HUES64 (cell line): ENCODE results near the gene PDCD1.

Experiments
- H3K27ac ChIP-seq: 2 replicates; pipeline ENCODE4 v1.7.0; 2013; ENCODE audit warnings: low read depth, low read length, inconsistent platforms
- H3K27me3 ChIP-seq: 2 replicates; pipeline ENCODE4 v1.6.1; 2013; ENCODE audit warnings: mild to moderate bottlenecking, low read length; ENCODE audit not compliant: insufficient read depth
- H3K36me3 ChIP-seq: 2 replicates; pipeline ENCODE4 v1.6.1; 2013; ENCODE audit warnings: mild to moderate bottlenecking, low read length; ENCODE audit not compliant: insufficient read depth
- H3K4me1 ChIP-seq: 2 replicates; pipeline ENCODE4 v1.6.1; 2013; ENCODE audit warnings: mild to moderate bottlenecking, low read length, moderate library complexity; ENCODE audit not compliant: insufficient read depth
- H3K4me3 ChIP-seq: 2 replicates; pipeline ENCODE4 v1.5.1; 2013; ENCODE audit warnings: mild to moderate bottlenecking, low read length, moderate library complexity
- H3K9ac ChIP-seq: 2 replicates; pipeline ENCODE4 v1.6.1; 2013; ENCODE audit warnings: mild to moderate bottlenecking, low read depth, low read length
- H3K9me3 ChIP-seq: 2 replicates; pipeline ENCODE4 v1.6.1; 2013; ENCODE audit warnings: low read depth, low read length; ENCODE audit not compliant: insufficient read depth
- WGBS: fragments of 150-250, 120-280 bp; methylation state at CpG from one replicate; pipeline ENCODE4 v1.1.7; 2013; ENCODE audit warnings: missing lambda C conversion rate; 5-methylcytosine and 5-hydroxymethylcytosine counted together

PDCD1 gene

GRCh38 chr2:241874277-241874925 is 15.7 kb upstream of the PDCD1 start:
- no peak overlapping the region for H3K4me3 ChIP-seq
- 0 out of 2 replicates have a peak, but pooled peaks cover 9% of the 10 kb centered on the region for H3K9me3 ChIP-seq
- no peak overlapping the region for H3K27ac ChIP-seq
- H3K9ac ChIP-seq: no peak overlapping the region
- no peaks in the 10 kb centered on the region for H3K4me1 ChIP-seq
- H3K36me3 ChIP-seq: no peaks in the 10 kb centered on the region
- H3K27me3 ChIP-seq: no peaks in the 10 kb centered on the region
- WGBS: 93% methylated on average over 17 of the region's 17 CpGs

- H3K27me3 ChIP-seq: no peaks in the 10 kb centered on the region
- H3K27ac ChIP-seq: no peak overlapping the region
- H3K9me3 ChIP-seq: 0 out of 2 replicates have a peak, but pooled peaks cover 9% of the 10 kb centered on the region
- WGBS: 93% methylated on average over 7 of the region's 7 CpGs
- H3K4me3 ChIP-seq: no peak overlapping the region
- no peaks in the 10 kb centered on the region for H3K4me1 ChIP-seq
- no peaks in the 10 kb centered on the region for H3K36me3 ChIP-seq
- H3K9ac ChIP-seq: no peak overlapping the region
Observed at GRCh38 chr2:241873803-241874110, 15.1 kb upstream of the PDCD1 start.

- Histone ChIP-seq H3K4me1 (no peaks in the 10 kb centered on the region), H3K4me3 (no peak overlapping the region), H3K9me3 (0 out of 2 replicates have a peak, but pooled peaks cover 9% of the 10 kb centered on the region), H3K27me3 (no peaks in the 10 kb centered on the region), H3K27ac (no peak overlapping the region), H3K36me3 (no peaks in the 10 kb centered on the region), H3K9ac (no peak overlapping the region)
- WGBS: 91% methylated on average over 49 of the region's 54 CpGs
Observed at GRCh38 chr2:241873081-241873802, 14.5 kb upstream of the PDCD1 start.

GRCh38 chr2:241872313-241872642 is 13.6 kb upstream of the PDCD1 start:
- H3K9ac ChIP-seq: no peak overlapping the region
- 94% methylated on average over 15 of the region's 15 CpGs for WGBS
- H3K27me3 ChIP-seq: no peaks in the 10 kb centered on the region

GRCh38 chr2:241871538-241872312 is 13.0 kb upstream of the PDCD1 start:
- 92% methylated on average over 38 of the region's 38 CpGs for WGBS
- Histone ChIP-seq H3K9me3 (0 out of 2 replicates have a peak, but pooled peaks cover 9% of the 10 kb centered on the region), H3K9ac (no peak overlapping the region), H3K4me1 (no peaks in the 10 kb centered on the region), H3K27ac (no peak overlapping the region), H3K27me3 (no peaks in the 10 kb centered on the region), H3K36me3 (no peaks in the 10 kb centered on the region), H3K4me3 (no peak overlapping the region)

More at GRCh38 chr2:241872313-241872642, 13.6 kb upstream of the PDCD1 start:
- no peak overlapping the region for H3K27ac ChIP-seq
- no peaks in the 10 kb centered on the region for H3K36me3 ChIP-seq
- no peak overlapping the region for H3K4me3 ChIP-seq
- H3K9me3 ChIP-seq: 0 out of 2 replicates have a peak, but pooled peaks cover 9% of the 10 kb centered on the region
- no peaks in the 10 kb centered on the region for H3K4me1 ChIP-seq

GRCh38 chr2:241870611-241871537 is 12.2 kb upstream of the PDCD1 start:
- H3K27me3 ChIP-seq: no peaks in the 10 kb centered on the region; the same call in 1 of the 2 replicates
- no peak overlapping the region for H3K27ac ChIP-seq
- H3K4me1 ChIP-seq: no peaks in the 10 kb centered on the region
- WGBS: 83% methylated on average over 28 of the region's 28 CpGs
- no peaks in the 10 kb centered on the region for H3K36me3 ChIP-seq
- no peak overlapping the region for H3K9ac ChIP-seq
- H3K4me3 ChIP-seq: no peak overlapping the region
- H3K9me3 ChIP-seq: 0 out of 2 replicates have a peak, but pooled peaks cover 9% of the 10 kb centered on the region

GRCh38 chr2:241870081-241870541 is 11.4 kb upstream of the PDCD1 start:
- no peak overlapping the region for H3K9ac ChIP-seq
- H3K27ac ChIP-seq: no peak overlapping the region
- 0 out of 2 replicates have a peak, but pooled peaks cover 9% of the 10 kb centered on the region for H3K9me3 ChIP-seq
- H3K36me3 ChIP-seq: no peaks in the 10 kb centered on the region
- H3K27me3 ChIP-seq: no peaks in the 10 kb centered on the region; the same call in 1 of the 2 replicates
- no peaks in the 10 kb centered on the region for H3K4me1 ChIP-seq
- no peak overlapping the region for H3K4me3 ChIP-seq
- 93% methylated on average over 28 of the region's 28 CpGs for WGBS

GRCh38 chr2:241869087-241869961 is 10.6 kb upstream of the PDCD1 start, which contains the start of gene RTP5:
RTP5 (plus strand) TSS chr2:241869729; CDS start chr2:241869757, 28 bp downstream.
- Histone ChIP-seq H3K4me3 (no peak within 1 kb of the TSS), H3K27me3 (no peaks in the 10 kb centered on the region; the same call in 1 of the 2 replicates), H3K27ac (no peak within 1 kb of the TSS), H3K9me3 (0 out of 2 replicates have a peak, but pooled peaks cover 5% of the 10 kb centered on the region), H3K9ac (no peak within 1 kb of the TSS), H3K4me1 (no peaks in the 10 kb centered on the region), H3K36me3 (no peaks in the 10 kb centered on the region)
- WGBS: 93% methylated on average over 33 of the region's 33 CpGs

GRCh38 chr2:241868661-241869081 is 10.0 kb upstream of the PDCD1 start:
- no peaks in the 10 kb centered on the region for H3K36me3 ChIP-seq
- H3K4me3 ChIP-seq: no peak overlapping the region
- no peaks in the 10 kb centered on the region; the same call in 1 of the 2 replicates for H3K27me3 ChIP-seq
- 81% methylated on average over 15 of the region's 15 CpGs for WGBS
- H3K4me1 ChIP-seq: no peaks in the 10 kb centered on the region
- H3K27ac ChIP-seq: no peak overlapping the region
- H3K9ac ChIP-seq: no peak overlapping the region
- 0 out of 2 replicates have a peak, but pooled peaks cover under 1% of the 10 kb centered on the region for H3K9me3 ChIP-seq
